NOMO-1 treated with dmso at 0.1 percent for 144 hours (cell line): ENCODE measurements around the gene FOXP1.

Source experiments
- DNase-seq: peaks from one replicate; lab custom pipeline; 2025; ENCODE audit not compliant: unreplicated experiment; lab: John Stamatoyannopoulos, UW

The FOXP1 gene

DNA sequence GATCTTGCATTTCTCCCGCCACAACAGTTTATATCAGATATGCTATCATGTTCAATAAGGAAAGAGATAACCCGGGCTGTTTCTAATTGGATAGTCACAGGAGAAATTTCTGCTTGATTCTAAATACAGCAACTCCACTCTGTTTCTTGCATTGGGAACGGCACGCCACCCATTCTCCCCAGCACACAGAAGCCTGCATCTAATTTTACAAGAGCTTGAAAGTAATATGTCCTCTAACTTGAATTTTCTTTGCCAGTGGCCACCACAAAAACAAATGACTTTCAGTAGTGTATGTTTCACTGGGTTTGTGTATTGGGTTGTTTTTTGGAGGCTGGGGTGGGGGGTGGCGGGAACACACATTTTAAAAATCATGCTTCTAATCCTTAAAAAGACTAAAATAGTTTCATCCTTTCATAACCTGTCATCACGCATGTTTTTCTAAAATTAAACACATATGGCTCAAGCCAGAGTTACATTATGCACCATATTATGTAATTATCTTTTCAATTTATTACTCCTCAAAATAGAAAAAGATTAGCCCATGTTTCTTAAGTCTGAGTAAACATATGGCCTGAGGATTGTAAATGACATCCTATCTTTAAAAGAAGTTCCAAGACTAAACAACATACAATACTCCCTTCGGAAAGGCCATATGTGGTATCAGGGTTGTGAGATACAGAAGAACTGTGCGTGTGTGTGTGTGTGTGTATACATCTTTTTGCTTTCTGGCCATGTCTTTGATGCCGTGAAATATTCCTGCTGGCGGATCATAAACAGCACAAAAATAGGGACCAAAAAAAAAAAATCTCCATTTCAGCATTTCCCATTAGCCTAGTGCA is 176.3 kb downstream of the FOXP1 start:
- no peak for DNase-seq

DNA sequence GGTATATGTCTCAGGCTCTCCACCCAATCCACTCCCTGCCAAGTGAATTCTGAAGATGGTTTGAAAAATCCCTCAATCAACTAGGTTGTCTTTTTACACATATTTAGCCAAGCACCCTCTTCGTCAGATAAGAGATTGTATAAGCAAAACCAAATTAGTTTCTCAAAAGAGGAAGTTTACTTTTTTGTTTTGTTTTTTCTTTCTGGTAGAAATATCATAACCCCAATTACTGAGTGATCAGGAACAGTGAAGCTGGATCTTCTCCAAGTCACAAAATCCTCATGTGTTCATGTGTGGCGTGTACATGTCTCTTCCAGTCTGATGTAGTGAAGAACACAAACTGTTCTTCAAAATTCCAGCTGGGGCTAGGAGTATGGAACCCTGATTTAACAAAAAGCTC is 180.6 kb downstream of the FOXP1 start:
- no peak for DNase-seq

GRCh38 chr3:71402280-71402679 is 181.2 kb downstream of the FOXP1 start:
- DNase-seq = no peak

DNA sequence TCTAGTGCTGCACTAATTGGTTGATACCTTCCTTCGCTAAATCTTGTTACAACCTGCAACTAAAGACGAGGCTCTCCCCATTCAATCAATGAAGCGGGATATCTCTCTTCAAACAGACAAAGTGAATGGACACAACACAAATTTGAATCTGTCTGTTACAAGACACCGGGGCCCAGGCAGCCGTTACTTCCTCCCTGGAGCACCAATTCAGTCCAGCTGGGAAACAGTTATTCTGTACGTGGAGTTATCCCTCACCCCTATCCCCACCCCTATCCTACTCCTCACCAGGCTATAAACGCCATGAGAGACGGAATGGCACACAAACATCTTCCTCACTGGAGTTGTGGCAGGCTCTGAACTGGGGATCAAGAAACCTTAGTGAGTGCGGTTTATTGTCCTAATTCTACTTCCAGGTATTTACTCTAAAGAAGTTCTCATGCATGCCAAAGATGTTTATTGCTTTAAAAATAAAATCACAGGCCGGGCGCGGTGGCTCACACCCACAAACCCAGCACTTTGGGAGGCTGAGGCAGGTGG is 181.8 kb downstream of the FOXP1 start:
- DNase-seq = no peak

DNA sequence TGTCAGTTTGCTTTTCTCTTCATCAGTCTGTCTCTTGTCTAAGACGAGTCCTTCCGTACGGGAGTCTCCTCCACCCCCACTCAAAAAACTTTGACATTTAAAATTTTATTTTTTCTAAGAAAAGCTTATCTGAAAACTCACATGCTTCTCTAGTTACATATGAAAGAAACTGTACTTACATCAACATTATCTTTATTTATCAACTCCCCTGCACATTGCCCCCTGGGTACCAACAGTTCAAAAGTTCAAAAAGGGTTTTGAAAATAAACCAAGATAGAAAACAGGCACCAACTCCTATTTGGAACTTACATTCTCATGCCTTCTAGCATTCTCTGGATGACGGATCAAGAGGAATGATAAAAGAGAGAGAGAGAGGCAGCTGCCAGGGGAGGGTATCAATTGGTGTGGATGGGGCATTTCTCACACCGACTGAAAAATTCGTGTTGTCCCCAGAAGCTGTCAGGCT is 182.5 kb downstream of the FOXP1 start:
- no peak for DNase-seq

- DNase-seq = no peak
Measured at GRCh38 chr3:71399478-71399877, 184.1 kb downstream of the FOXP1 start.

GRCh38 chr3:71398157-71398836 is 185.2 kb downstream of the FOXP1 start:
- DNase-seq = no peak

- DNase-seq = no peak
Measured at GRCh38 chr3:71397726-71398125, 185.8 kb downstream of the FOXP1 start.

- DNase-seq = no peak
Measured at GRCh38 chr3:71397046-71397445, 186.5 kb downstream of the FOXP1 start.

GRCh38 chr3:71395927-71396695 is 187.4 kb downstream of the FOXP1 start:
- no peak for DNase-seq

DNA sequence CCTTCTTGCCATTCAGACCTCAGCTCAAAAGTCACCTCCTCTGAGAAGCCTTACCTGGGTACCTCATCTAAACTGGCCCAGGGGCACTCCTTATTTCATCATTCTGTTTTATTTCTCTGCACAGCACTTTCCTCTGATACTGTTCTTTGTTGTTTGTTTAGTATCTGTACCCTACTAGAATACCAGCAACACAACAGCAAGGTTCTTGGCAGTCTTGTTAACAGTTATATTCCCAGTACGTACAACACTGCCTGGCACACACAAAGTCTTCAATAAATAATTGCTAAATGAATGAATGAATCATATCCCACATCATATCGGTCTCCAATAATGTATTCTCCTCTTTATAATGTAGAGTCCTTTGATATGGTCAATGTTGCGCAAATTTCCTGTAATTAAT is 188.1 kb downstream of the FOXP1 start:
- DNase-seq = no peak

GRCh38 chr3:71393745-71394144 is 189.8 kb downstream of the FOXP1 start:
- no peak for DNase-seq

GRCh38 chr3:71393093-71393492 is 190.4 kb downstream of the FOXP1 start:
- no peak for DNase-seq

DNA sequence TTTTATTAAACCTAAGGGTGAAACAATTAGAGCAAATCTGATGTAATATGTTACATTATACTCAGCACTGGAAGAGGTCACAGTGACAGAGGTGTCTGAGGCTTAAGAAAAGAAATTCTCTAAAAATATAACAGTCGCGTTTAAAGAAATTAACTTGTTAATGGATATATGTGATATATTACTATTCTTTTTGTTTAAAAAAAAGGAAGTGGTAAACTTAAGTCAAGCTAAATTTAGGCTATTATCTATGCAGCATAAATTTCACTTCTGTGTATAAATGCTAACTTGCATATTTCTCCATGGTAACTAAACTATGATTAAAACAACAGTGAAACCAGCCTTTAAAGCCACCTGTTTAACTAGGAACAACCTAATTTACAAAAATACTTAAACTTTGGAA is 191.3 kb downstream of the FOXP1 start:
- peak; percentile 29 for DNase-seq

DNA sequence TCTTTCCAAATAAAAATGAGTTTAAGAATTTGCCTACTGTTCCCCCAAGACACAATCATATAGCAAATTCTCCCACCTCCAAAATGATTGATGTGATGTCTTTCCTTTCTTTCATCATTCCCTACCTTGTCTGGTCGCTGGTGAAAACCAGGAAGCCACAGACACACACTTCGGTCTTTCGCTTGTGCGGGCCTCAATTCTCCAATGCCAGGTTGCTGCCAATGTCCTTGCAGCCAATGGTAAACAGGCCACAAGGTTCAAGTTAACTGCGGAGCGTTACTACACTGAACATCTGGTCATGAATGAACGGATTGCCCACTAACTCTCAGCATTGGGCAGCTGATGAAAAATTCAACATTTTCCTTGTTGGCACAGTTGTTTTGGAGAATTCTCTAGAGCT is 192.2 kb downstream of the FOXP1 start:
- no peak for DNase-seq

- no peak for DNase-seq
Measured at GRCh38 chr3:71389911-71390573, 193.5 kb downstream of the FOXP1 start.

DNA sequence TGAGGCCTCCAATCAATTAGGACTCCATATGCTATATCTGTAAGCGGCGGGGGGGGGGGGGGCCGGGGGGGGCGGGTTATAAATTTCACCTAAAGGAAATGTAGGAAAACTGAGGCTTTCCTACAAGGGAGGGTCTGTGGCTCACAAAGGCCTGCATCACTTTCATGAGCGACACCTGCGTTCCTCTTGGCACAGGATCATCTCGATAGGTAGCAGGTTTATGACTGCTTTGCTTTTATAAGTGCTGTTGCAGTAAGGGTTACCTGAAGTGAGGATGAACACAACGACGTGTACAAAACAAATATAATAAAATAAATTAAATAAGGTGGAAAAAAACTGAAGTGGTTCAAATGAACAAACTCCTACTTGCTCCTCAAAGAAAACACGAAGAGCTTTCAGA is 194.3 kb downstream of the FOXP1 start:
- no peak for DNase-seq

GRCh38 chr3:71388535-71389120 is 194.9 kb downstream of the FOXP1 start:
- DNase-seq = no peak

GRCh38 chr3:71387586-71387985 is 195.9 kb downstream of the FOXP1 start:
- DNase-seq = no peak
